Immature natural killer cell (primary cell): ENCODE results near the gene NIF3L1. TPM values are rescaled to one million over a fixed set of nuclear protein-coding genes. Genes with fewer than 3 reads are reported as not detected.

Experiments used
- polyA plus RNA-seq, 3 donors: library from polyadenylated mRNA; unstranded; fragments of 300-500 nt; fragmentation: Illumina TruSeq; gene quantifications; one replicate each; pipeline ENCODE4 v1.2.3, GENCODE V29; 2021

The NIF3L1 gene
- polyA plus RNA-seq, 3 donors from 2014 or later: 13.5 to 31.0 (median 20.9) TPM

Other genes starting within 250 kb of the NIF3L1 start
- gene BZW1, start 77.5 kb upstream of the NIF3L1 start, polyA plus RNA-seq: 100 to 1,000 TPM; 354 to 367 (median 365) TPM
- gene CLK1, start 24.7 kb upstream of the NIF3L1 start, polyA plus RNA-seq: 10 to 100 TPM; 26.2 to 48.7 (median 47.9) TPM
- 10 to 100 TPM; 17.9 to 30.4 (median 25.7) TPM for gene PPIL3, start 294 bp upstream of the NIF3L1 start, polyA plus RNA-seq
- 10 to 100 TPM in 1 of 3 donors, 1 to 10 TPM in 2; 5.7 to 13.6 (median 9.8) TPM for gene ORC2, start 74.3 kb downstream of the NIF3L1 start, polyA plus RNA-seq
- 10 to 100 TPM; 12.9 to 31.4 (median 22.1) TPM for gene HYCC2, start 182.3 kb downstream of the NIF3L1 start, polyA plus RNA-seq
- gene NDUFB3, start 182.6 kb downstream of the NIF3L1 start, polyA plus RNA-seq: 100 to 1,000 TPM; 211 to 234 (median 225) TPM
- 100 to 1,000 TPM; 167 to 262 (median 242) TPM for gene CFLAR, start 226.8 kb downstream of the NIF3L1 start, polyA plus RNA-seq